NCI-H345 treated with DMSO at 0.1 percent for 48 hours (cell line): ENCODE results near the gene DCLK1.
"Not testable (repeated sequence)": the region's sequence is repeated elsewhere in the genome, so short reads cannot be mapped to it uniquely, and the experiment has no call there.

ENCODE experiments used
- DNase-seq: peaks from one replicate; lab custom pipeline; 2025; ENCODE audit not compliant: unreplicated experiment; lab: John Stamatoyannopoulos, UW

The DCLK1 gene

DNA sequence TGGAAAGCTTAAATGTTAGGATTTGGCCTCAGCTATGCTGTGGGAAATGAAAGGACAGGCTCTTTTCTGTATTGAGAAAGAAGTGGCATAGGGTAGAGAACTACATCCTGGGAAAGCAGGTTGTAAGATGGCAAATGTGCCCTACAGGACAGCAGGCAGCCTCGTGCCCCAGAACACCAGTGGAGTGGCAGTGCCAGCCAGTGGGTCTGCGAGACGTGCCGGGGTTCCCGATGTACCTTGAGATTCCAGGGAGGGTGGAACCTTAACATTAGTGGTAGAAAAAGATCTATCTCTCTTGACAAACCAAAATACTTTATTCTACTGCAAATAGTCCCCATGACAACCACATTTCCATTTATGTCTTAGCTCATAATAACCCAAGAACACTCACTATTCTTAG lies 42.7 kb downstream of the DCLK1 start:
- no peak for DNase-seq

DNA sequence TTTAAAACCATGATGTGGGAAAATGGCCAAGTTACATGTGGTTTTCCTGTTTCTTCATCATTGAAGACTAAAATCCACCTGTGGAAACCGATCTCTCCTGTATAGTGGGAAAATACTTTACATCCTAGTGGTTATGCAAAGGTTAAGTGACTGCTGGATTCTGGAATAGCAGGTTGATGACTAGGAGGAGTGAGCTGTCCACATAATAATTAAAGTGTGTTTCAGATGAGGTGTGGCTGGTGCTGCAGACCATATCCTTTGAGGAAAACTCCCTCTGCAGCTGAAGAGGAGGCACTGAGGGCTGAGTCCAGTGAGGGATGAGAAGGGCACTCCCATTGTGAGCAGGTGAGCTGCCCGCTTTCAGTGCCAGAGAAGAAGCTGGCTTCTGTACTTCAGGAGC lies 43.2 kb downstream of the DCLK1 start:
- no peak for DNase-seq

DNA sequence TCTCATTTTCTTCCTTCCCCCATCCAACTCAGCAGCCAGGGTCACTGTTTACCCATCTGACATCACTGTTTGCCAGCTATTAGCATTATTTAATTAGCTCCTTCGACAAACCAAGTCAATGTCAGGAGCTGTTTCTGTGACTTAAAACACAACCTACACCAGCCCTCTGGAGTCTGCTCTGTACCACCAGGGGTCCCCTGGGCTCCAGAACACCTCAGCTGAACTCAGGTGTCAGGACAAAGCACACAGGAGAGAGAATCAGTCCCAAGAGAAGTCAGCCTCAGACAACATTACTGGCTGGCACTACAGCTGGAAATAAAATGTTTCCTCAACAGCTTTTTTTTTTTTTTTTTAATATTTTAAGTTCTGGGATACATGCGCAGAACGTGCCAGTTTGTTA lies 45.1 kb downstream of the DCLK1 start:
- no peak for DNase-seq

DNA sequence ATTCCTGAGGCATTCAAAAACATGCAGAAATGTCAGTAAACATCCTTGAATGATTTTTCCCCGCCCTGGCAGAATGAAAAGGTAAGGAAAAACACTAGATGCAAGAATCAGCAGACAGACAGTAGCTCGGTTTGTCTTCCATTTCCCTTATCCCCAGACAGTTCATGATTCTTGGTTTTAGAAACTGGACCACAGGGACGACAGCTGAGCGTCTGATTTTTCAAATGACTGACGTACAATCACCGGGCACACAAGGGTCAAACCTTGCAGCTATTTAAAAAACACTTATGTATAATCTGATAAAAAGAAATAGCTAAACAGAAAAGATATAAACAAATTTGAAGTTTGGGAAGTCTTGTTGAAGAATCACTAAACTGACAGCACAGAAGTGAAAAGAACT lies 47.1 kb downstream of the DCLK1 start:
- no peak for DNase-seq

DNA sequence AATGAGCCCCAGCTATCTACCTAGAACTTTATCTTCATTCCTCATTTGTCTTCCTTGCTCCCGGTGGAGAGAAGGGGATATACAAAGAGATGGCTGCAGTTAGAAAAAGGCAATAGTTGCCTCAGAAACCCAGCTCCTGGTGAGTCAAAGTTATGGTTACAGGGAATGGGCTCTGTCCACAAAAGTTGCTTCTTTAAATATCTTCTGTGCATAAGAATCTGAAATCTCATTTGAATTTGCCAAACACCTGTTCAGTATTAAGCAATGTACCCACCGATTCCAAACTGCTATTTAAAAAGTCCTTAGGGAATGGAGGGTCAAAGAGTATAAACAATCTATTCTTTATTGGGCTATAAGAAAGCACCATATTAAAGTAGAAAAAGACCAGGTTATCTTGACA lies 48.4 kb downstream of the DCLK1 start:
- DNase-seq = no peak

DNA sequence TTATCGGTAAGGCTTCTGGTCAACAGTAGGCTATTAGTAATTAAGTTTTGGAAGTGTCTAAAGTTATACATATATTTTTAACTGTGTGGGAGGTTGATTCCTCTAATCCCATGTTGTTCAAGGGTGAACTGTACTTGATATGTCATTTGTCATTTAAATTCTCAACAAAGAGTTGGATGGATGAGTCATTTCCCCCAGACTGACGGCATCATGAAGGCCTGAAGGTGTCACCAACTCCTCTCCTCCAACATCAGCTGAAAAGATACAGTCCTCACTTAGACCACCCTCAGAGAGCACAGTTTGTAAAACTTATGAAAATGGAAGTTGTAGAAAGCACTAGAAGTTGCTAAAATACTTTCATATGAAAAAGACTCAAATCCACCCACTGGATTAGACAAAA lies 48.8 kb downstream of the DCLK1 start:
- no peak for DNase-seq

DNA sequence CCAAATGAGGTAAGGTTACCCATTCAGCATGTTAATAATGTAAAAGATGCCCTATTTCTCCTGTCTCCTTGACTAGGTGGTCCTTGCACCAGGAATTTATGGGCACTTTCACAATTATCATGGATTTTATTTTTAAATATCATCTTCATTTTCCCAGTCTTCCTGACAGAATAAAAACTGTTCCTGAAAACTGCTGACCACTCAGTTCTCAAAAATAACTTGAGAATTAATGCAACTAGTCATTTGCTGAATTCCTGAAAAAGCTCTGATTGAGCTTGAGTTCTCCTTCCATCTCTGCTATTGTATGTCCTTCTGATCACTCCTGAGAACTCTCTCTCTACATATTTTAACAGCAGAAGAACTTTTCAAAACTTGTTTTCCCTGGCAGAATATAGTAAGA lies 55.0 kb downstream of the DCLK1 start:
- no peak for DNase-seq

DNA sequence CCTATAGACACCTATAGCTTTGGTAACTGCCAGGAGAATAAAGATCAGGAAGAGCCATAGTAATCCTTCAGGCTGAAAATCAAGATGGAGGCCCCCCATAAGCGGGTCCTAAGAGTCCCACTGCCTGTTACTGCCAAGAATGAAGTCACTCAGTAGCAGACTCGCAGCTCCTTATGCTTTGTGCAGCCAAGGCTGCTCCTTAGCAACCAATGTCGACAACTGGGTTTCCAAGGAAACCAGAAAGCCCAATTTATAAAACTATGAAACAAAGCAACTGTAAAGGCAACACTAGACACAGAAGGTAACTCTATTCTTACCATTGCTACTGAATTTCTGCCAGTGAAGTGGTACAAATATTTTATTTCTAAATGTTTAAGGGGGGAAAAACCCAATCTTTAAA lies 56.5 kb downstream of the DCLK1 start:
- no peak for DNase-seq

DNA sequence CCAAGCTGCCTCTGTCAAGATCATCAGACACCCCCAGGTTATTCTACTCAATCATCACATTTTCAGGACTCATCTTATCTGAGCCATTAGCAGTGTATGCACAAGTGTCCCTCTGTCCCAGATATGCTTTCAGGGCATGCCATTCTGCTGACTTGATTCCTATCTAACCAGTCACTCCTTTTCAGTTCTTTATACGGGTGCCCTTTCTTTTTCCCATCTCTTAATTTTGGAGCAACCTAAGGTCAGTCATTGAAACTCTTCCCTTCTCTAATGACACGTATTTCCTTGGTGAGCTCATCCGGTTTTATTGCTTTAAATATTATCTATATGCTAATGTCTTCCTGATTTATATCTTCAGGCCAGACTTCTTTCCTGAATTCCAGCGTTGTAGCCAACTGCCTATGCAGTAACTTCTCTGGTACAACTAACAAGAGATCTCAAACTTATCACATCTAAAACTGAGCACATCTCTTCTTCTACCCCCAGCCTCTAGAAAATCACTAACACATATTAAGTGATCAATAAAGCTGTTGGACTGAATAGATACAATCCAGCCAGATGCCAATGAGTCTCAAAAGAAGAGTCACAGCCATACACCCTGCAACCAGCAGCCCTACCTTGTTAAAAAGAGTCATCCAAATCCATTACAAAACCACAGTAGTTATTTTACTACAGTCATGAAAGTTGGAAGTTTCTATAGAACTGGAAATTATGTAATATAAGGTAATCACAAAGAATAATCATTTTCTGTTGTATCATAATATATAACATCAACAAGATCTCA lies 58.8 kb downstream of the DCLK1 start:
- no peak for DNase-seq

DNA sequence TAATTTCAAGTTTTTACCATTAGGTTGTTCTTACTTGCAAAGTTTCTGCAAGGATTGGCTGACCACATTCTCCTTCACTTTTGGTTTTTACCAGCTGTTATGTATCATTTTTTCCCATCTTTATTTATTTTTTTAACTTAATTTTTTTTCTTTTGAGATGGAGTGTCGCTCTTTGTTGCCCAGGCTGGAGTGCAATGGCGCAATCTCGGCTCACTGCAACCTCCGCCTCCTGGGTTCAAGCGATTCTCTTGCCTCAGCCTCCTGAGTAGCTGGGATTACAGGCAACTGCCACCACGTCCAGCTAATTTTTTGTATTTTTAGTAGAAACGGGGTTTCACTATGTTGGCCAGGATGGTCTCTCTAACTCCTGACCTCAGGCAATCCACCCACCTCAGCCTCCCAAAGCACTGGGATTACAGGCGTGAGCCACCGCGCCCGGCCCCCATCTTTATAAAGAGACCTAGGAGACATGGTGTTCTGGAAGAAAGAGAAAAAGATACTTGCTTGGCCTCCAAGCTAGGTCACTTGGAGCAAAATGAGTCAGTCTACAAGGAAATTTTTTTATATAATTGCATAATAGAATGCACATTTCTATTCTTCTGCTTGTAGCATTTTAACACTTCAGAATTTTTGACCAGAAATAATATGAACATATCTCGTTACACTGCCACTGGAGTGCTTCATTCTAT lies 60.5 kb downstream of the DCLK1 start:
- not testable (repeated sequence) for DNase-seq

DNA sequence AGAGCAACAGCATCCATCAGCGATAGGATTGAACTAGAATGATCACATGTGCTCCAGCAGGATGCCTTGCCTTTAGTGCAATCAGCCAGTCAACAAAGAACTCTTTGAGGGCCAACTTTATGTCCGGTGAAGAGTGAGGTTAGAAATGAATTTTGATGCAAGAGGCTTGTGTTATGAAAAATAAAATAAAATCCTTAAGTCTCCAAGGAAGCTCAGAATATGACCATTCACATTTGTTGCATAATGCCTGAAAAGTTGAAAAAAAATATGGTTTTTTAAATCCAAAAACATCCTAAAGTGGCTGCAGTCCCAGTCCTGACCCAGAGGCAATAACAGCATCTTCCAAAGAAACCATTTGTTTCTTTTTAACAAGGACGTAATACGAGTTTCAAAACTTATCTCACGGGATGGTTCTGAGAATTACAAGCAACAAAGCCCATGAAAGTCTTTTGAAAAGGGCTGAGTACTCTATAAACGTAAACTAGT lies 61.3 kb downstream of the DCLK1 start:
- DNase-seq = no peak

DNA sequence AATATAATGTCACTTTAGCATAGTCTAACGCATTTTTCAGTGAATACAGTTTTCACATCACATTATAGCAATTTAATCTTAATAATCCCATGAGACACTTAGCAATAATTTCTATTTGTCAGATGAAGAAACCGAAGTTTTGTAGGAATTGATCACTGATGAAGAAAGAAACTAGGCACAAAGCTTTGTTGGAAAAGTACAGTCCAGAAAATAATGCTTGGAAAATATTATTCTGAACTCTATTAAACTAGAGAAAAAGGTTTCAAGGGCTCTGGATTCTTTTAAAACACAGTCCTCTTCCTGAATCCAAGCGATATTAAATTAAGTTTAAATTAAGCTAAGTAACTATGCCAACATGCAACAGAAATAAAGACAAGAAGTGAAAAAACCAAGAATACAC lies 62.2 kb downstream of the DCLK1 start:
- no peak for DNase-seq

DNA sequence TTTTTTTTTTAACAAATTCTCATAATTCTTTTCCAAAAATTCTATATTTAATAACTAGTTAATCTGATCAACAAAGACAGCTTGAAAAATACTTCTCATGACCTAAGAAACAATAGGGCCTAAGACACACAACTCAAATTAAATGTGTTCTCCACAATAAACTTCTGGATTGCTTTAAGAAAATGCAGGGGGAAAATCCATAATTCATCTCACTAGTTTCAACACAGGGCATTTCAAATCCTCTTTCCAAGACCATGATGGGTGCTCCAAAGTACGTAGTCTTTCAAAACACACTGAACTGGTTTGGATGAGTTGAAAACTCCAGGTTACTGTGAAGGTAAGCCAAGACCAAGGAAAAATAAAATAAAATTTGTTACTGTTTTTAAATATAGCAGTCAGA lies 62.6 kb downstream of the DCLK1 start:
- DNase-seq = no peak

DNA sequence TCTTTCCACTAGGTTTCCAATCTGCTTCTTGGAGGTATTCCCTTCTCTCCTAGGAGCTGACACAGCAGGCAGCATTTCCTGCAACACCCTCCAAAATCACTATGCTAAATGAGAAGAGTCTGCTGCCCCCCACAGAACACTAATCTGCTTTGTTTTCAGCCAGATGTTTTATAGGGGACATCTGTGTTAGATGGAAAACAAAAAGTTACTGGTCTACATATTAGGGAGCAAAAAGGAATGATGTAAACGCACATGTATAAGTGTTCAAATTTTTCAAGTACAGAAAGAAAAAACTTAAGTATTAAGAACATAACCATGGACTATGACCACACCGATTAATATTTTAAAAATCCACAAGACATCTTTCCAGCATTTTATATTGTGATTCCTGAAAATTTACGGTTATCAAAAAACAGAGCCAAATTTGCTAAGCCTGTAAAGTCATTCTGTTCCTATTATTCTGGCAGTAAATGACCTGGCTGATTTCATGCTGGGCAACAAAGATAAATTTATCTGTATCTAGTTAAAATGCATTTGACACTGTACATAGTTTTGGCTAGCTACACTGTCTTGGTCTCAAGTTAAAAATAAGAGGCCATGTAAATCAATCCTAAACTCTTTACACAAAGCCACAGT lies 63.3 kb downstream of the DCLK1 start:
- no peak for DNase-seq

DNA sequence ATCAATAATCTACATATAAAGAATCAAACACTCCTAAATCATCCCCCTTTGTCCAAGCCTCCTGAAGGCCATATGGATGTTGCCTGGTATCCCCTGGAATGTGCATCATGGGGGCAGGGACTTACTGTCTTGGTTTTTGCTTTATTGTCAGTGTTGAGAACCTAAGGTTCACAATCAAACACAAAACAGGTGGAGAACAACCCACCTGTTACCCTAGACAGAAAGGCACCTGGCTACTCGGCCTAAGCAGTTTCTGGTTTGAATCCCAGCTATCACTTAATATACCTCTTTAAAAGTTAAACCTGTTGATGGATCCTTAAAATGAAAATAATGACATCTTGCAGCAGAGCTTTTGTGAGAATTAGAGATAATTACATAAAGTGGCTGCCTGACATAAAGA lies 68.9 kb downstream of the DCLK1 start:
- no peak for DNase-seq

DNA sequence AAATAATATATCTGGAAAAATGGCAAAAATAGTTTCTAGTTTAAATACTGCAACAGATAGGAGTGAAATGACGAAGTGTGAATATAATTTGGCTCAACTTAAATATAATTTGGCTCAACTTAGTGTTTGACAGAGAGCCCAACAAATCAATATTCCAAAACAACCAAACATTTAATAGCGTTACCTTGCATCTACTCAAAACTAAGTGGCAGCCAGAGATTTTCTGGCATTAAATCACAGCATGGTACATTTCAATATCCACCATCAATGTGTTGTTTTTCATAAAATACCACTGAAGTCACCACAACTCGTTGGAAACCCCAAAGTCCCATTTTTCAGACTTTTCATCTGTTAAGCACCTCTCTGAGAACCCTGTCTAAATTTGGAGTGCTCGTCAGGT lies 69.6 kb downstream of the DCLK1 start:
- DNase-seq = no peak

DNA sequence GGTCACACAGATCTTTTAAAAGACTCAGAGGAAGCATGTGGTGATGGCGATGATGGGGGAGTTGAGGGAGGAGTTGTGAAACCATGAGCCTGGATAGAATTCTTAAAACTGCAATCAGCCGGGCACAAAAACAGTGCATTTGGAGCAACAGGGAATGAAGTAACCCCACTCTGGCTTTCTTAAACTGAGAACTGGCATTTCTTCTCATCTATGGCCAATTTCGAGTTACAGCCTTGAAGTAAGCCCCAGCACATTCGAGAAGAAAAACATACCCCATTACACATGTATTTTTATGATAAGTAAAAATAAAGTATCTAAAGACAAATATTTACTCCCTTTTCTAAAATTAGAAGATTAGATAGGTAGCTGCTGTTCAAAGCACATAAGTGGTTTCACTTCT lies 70.1 kb downstream of the DCLK1 start:
- DNase-seq = no peak

DNA sequence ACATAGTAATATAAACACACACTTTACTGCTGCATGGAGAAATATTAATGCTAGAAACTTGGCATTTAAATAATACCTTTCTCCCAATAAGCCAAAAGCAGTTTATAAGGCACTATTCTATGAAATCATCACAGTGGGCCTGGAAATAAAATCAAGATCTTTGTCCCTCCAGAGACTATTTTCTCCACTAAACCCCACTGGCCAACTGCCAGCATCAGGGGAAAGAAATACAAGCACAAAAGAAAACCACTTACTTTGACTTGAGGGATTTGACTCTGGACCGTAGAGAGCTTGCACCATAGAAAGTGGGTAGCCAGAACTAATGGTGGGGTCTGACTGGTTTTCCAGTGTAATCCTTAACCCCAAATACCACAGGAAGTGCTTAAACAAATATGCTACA lies 71.9 kb downstream of the DCLK1 start:
- DNase-seq = no peak

DNA sequence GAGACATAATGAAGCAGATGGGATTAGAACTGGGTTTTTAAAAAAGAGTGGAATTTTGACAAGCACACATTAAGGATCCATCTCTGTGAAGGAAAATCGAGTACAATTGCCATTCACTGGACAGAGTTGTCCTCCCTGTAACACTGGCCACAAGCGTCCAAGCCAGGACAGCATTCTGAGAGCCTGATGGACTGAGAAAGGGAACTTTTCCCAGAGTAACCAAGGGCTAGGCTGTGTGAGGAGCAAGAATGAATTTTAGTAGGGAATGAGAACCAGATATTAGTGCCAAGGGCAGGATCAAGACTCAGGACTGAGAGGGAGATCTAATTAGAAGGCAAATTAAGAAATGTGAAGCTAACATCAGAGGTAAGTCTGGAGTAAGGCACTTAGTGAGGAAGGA lies 73.1 kb downstream of the DCLK1 start:
- DNase-seq = no peak

DNA sequence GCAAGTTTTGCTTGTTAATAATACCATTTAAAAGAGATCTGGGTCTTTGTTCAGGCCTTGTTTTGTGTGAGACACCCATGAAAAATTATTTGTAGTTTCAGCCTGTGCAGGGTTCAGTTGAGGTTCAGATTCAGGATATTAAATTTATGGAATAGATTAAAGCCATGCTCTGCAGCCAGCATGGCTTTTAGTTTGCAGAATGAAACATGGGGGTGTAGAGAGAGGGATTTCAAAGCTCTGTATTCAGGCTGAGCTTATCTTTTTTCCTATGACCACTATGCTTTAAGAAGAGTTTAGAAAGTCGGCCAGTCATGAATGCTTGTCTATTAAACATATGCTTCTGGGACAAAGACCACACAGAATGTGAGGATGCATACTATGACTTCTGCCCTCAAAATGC lies 73.6 kb downstream of the DCLK1 start:
- no peak for DNase-seq

DNA sequence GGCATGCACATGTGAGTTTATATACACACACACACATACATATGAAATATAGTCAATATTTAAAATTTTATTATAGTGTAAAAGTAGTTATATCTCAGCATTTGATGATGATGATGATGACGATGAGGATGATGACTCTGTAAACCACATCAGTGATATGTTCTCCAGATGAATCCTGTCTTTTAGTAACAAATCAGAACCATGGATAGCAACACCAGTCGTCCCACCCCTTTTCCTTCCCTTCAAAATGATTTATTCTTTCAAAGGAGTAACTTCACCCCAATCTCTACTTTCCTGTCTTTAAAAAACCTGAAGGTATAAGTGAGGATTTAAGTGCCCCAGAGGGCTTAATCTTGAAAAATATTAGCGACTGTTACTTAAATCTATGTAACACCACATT lies 74.1 kb downstream of the DCLK1 start:
- no peak for DNase-seq

DNA sequence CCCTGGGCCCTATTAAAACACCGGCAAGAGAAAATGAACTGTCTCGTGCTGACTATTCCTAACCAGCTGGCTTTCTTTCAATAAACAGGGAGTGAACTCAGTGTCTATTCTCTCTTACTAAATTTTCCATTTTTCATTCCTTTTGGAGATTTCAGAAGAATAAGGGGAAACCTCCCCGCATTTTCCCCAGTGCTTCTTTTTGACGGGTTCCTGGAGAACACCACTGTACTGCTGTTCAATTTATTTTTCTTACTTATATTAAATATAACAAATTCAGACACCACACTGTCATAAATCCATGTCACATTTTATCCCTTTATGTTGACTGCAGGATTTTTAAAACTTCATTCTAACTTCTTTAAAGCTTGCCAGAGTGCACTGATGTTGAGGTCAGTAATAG lies 75.8 kb downstream of the DCLK1 start:
- DNase-seq = no peak
